Measurements from ENCODE around the gene SLC47A2.

DNA sequence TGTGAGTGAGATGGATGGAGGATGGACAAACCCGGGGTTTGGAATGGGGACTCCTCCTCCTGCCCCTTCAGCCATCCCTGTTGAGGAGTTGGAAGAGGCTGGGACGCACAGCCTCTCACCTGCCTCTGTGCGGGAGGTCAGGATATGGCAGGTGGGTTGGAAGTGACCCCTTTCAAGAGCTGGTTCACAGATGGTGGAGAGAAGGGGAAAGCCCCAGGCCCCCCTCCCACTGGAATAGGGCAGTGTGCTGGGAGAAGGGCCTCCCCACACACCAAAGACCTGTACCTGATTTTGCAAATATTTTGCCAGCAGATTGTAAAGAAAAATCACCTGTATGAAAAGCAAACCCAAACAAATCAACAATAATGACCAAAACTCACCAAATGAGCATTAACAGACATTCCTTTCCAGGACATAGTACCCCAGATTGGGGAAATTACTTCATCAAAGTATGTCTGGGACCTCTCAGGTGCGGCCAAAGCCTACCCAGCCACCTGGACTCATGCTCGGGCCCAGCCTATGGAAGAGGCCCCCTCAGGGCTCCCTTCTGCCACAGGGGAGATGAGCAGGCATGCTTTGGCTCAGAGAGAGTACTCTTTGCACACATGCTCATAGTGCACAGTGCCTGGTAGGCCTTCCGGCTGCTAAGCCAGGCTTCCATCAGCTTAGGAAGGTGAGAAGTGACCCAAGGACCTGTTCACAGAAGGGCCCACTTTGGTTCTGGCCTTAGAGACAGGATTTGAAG lies 7.8 kb downstream of the SLC47A2 start:
- TF ChIP-seq, protein P1, sequence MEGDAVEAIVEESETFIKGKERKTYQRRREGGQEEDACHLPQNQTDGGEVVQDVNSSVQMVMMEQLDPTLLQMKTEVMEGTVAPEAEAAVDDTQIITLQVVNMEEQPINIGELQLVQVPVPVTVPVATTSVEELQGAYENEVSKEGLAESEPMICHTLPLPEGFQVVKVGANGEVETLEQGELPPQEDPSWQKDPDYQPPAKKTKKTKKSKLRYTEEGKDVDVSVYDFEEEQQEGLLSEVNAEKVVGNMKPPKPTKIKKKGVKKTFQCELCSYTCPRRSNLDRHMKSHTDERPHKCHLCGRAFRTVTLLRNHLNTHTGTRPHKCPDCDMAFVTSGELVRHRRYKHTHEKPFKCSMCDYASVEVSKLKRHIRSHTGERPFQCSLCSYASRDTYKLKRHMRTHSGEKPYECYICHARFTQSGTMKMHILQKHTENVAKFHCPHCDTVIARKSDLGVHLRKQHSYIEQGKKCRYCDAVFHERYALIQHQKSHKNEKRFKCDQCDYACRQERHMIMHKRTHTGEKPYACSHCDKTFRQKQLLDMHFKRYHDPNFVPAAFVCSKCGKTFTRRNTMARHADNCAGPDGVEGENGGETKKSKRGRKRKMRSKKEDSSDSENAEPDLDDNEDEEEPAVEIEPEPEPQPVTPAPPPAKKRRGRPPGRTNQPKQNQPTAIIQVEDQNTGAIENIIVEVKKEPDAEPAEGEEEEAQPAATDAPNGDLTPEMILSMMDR (IDR thresholded peaks at IDR 0.05; ENCODE audit: borderline replicate concordance, extremely low read depth, low read length, poor library complexity, severe bottlenecking): no peak
- no peak for TF ChIP-seq EZH2 (IDR thresholded peaks at IDR 0.05; ENCODE audit: borderline replicate concordance, low read depth, low read length, severe bottlenecking)

Data from DND-41 (cell line).